ENCODE results near the gene CENPS.
"Not testable (repeated sequence)": the region's sequence is repeated elsewhere in the genome, so short reads cannot be mapped to it uniquely, and the experiment has no call there.

Gene CENPS

DNA sequence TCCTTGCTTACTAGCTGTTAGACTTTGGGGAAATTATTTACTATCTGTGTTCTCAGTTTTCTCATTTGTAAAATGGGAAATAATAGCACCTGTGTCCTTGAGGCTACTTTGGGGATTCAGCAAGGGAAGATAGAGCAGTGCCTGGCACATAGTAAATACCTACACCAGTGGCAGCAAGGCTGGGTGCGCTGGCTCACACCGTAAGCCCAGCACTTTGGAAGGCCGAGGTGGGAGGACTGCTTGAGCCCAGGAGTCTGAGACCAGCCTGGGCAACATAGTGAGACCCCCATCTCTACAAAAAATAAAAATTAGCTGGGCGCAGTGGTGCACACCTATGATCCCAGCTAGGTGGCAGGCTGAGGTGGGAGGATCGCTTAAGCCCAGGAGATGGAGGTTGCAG is 8.6 kb upstream of the CENPS start:
- TF ChIP-seq, protein P1, sequence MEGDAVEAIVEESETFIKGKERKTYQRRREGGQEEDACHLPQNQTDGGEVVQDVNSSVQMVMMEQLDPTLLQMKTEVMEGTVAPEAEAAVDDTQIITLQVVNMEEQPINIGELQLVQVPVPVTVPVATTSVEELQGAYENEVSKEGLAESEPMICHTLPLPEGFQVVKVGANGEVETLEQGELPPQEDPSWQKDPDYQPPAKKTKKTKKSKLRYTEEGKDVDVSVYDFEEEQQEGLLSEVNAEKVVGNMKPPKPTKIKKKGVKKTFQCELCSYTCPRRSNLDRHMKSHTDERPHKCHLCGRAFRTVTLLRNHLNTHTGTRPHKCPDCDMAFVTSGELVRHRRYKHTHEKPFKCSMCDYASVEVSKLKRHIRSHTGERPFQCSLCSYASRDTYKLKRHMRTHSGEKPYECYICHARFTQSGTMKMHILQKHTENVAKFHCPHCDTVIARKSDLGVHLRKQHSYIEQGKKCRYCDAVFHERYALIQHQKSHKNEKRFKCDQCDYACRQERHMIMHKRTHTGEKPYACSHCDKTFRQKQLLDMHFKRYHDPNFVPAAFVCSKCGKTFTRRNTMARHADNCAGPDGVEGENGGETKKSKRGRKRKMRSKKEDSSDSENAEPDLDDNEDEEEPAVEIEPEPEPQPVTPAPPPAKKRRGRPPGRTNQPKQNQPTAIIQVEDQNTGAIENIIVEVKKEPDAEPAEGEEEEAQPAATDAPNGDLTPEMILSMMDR (conservative IDR thresholded peaks at IDR 0.05; ENCODE audit: low read depth, low read length) = no peak
- H3K4me3 ChIP-seq (ENCODE audit: low read length) = no peak overlapping the region
- DNase-seq (ENCODE audit: low read depth) = no peak

- no peak overlapping the region for H3K4me3 ChIP-seq (ENCODE audit: low read length)
- DNase-seq (ENCODE audit: low read depth) = no peak
- TF ChIP-seq, protein P1 (conservative IDR thresholded peaks at IDR 0.05; ENCODE audit: low read depth, low read length) = no peak
Measured at GRCh38 chr1:10424034-10424433, 6.2 kb upstream of the CENPS start.

- no peak overlapping the region for H3K4me3 ChIP-seq (ENCODE audit: low read length)
Measured at GRCh38 chr1:10424651-10425050, 5.6 kb upstream of the CENPS start.

GRCh38 chr1:10425826-10426534 is 4.3 kb upstream of the CENPS start:
- H3K4me3 ChIP-seq (ENCODE audit: low read length); DNase-seq (ENCODE audit: low read depth): not testable (repeated sequence)

More at GRCh38 chr1:10424651-10425050, 5.6 kb upstream of the CENPS start:
- no peak for DNase-seq (ENCODE audit: low read depth)
- TF ChIP-seq, protein P1 (conservative IDR thresholded peaks at IDR 0.05; ENCODE audit: low read depth, low read length) = no peak

- not testable (repeated sequence) for H3K4me3 ChIP-seq (ENCODE audit: low read length)
Measured at GRCh38 chr1:10426535-10426848, 3.7 kb upstream of the CENPS start.

DNA sequence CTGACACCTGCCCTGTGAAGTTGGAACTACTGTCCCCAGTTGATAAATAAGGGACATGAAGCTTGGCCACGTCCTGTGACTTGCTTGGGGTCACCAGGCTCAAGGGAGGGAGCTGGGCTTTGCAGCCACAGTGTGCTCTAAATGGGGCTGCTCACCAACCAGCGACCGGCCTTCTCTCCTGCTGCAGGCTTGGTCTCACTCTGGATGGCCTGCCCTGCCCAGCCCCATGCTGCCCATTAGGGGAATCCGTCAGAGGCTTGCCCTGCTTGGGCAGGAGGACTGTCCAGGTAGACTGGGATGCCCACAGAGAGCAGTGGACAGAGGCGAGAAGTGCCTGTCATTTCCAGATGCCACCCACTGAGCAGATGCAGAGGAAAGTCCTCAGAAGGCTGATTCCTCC is 1.2 kb upstream of the CENPS start:
- no peak for DNase-seq (ENCODE audit: low read depth)
- TF ChIP-seq, protein P1 (conservative IDR thresholded peaks at IDR 0.05; ENCODE audit: low read depth, low read length) = no peak
- H3K4me3 ChIP-seq (ENCODE audit: low read length) = no peak overlapping the region

More at GRCh38 chr1:10426535-10426848, 3.7 kb upstream of the CENPS start:
- not testable (repeated sequence) for DNase-seq (ENCODE audit: low read depth)

DNA sequence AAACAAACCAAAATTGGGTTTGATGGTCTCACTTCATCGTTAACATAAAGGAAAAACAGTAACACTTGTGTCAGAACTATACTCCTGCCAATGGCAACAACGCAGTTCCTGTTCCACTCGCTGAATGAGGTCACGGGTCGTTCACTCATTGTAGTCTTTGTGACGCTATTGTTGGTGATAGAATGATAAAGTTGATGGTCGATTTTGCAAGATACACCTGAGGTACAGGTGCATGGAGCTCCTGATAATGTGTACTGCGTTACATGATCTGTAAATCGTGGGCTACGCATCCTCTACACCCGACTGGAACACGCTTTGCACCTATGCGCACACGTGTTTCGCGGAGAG is 391 bp upstream of the CENPS start:
- peak overlapping the region; percentile 41 for H3K4me3 ChIP-seq (ENCODE audit: low read length)
- no peak for DNase-seq (ENCODE audit: low read depth)
- TF ChIP-seq, protein P1 (conservative IDR thresholded peaks at IDR 0.05; ENCODE audit: low read depth, low read length) = no peak

DNA sequence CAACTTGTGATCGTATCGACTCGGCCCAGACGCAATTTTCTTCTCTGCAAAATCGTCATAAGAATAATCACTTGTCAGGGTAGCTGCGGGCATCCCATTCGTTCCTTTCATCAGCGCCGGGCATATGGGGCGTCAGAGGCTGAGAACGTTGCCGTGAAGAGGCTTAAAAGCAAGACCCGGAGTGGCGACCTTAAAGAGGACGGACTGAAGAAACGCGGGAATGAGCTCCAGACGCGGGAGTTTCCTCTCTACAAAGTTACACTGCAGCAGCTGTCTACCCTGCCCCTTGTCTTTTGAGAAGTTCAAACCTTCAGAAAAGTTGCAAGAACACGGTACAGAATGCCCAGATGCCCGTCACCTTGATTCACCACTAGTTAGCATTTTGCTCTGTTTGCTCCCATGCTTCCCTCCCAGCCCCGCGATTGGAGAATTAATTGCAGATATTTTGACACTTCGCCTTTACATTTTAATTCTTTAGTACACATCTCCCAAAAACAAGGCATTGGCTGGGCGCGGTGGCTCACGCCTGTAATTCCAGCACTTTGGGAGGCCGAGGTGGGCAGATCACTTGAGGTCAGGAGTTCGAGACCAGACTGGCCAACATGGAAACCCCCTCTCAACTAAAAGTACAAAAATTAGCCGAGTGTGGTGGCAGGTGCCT is 967 bp downstream of the CENPS start:
- H3K4me3 ChIP-seq (ENCODE audit: low read length) = peak overlapping the region; percentile 78
- TF ChIP-seq, protein P1 (conservative IDR thresholded peaks at IDR 0.05; ENCODE audit: low read depth, low read length) = no peak
- no peak for DNase-seq (ENCODE audit: low read depth)

Measured in retinal pigment epithelial cell (primary cell).